Neural progenitor cell (in vitro differentiated cells): ENCODE data around the gene PLA2G2F. TPM values are rescaled to one million over a fixed set of nuclear protein-coding genes. Genes with fewer than 3 reads are reported as not detected.

Experiments used
- DNase-seq: peaks from one replicate; pipeline ENCODE4 v3.0.0-alpha.2; 2016; ENCODE audit warnings: low spot score
- H2AFZ ChIP-seq: fragments of 200-600 bp; sonication (generic); replicated peaks from 2 replicates; pipeline ENCODE4 v1.6.1; 2016; ENCODE audit warnings: antibody characterized with exemption
- H3F3A ChIP-seq: fragments of 200-600 bp; sonication (generic); 2 replicates; pipeline ENCODE4 v1.6.1; 2016; ENCODE audit warnings: antibody characterized with exemption, low read depth
- H3K27ac ChIP-seq: fragments of 200-600 bp; sonication (generic); 2 replicates; pipeline ENCODE4 v1.5.1; 2016; ENCODE audit warnings: mild to moderate bottlenecking
- H3K27me3 ChIP-seq: fragments of 200-600 bp; sonication (generic); 2 replicates; pipeline ENCODE4 v1.6.1; 2016; ENCODE audit warnings: mild to moderate bottlenecking, moderate library complexity
- H3K36me3 ChIP-seq: fragments of 200-600 bp; sonication (generic); 2 replicates; pipeline ENCODE4 v1.5.1; 2016
- H3K4me1 ChIP-seq: fragments of 200-600 bp; sonication (generic); 2 replicates; pipeline ENCODE4 v1.6.1; 2016; ENCODE audit warnings: mixed run types
- H3K4me2 ChIP-seq: fragments of 200-600 bp; sonication (generic); 2 replicates; pipeline ENCODE4 v1.6.1; 2016
- H3K4me3 ChIP-seq: fragments of 200-600 bp; sonication (generic); 2 replicates; pipeline ENCODE4 v1.5.1; 2016
- H3K79me2 ChIP-seq: fragments of 200-600 bp; sonication (generic); 2 replicates; pipeline ENCODE4 v1.6.1; 2016; ENCODE audit warnings: low read depth
- H3K9ac ChIP-seq: fragments of 200-600 bp; sonication (generic); 2 replicates; pipeline ENCODE4 v1.6.1; 2016
- H3K9me3 ChIP-seq: fragments of 200-600 bp; sonication (generic); 2 replicates; pipeline ENCODE4 v1.5.1; 2016; ENCODE audit warnings: low read depth
- H4K20me1 ChIP-seq: fragments of 200-600 bp; sonication (generic); 2 replicates; pipeline ENCODE4 v1.6.1; 2016; ENCODE audit warnings: low read depth
- H3K27ac Mint-ChIP-seq: 3 replicates; pipeline ENCODE4 v1.8.0; 2021; ENCODE audit warnings: mixed read lengths
- H3K27me3 Mint-ChIP-seq: 2 replicates; pipeline ENCODE4 v1.8.0; 2022; ENCODE audit warnings: low read depth, mild to moderate bottlenecking, inconsistent platforms, moderate library complexity, mixed read lengths; ENCODE audit not compliant: insufficient read depth
- H3K36me3 Mint-ChIP-seq: 3 replicates; pipeline ENCODE4 v1.8.0; 2021; ENCODE audit warnings: mixed read lengths
- H3K4me1 Mint-ChIP-seq: 3 replicates; pipeline ENCODE4 v1.8.0; 2021; ENCODE audit warnings: mixed read lengths
- H3K4me3 Mint-ChIP-seq: 3 replicates; pipeline ENCODE4 v1.8.0; 2021; ENCODE audit warnings: mild to moderate bottlenecking, moderate library complexity, mixed read lengths
- H3K9me3 Mint-ChIP-seq: 3 replicates; pipeline ENCODE4 v1.8.0; 2020; ENCODE audit warnings: mixed read lengths
- CTCF ChIP-seq: fragments of 200-600 bp; sonication (generic); IDR thresholded peaks from 2 replicates; pipeline ENCODE4 v1.5.1; 2017; ENCODE audit warnings: antibody characterized with exemption, mild to moderate bottlenecking
- EZH2 ChIP-seq: fragments of 200-600 bp; sonication (generic); IDR thresholded peaks from 2 replicates; pipeline ENCODE4 v1.6.1; 2017; ENCODE audit warnings: antibody characterized with exemption, mild to moderate bottlenecking, moderate library complexity
- EZH2phosphoT487 ChIP-seq: fragments of 200-600 bp; sonication (generic); IDR thresholded peaks from 2 replicates; pipeline ENCODE4 v1.6.1; 2017; ENCODE audit warnings: antibody characterized with exemption
- total RNA-seq: library from RNA; depleted of rRNA; stranded (reverse); fragments of >200 nt; gene quantifications from 2 replicates; pipeline ENCODE4 v1.2.3, GENCODE V29; 2015; ENCODE audit warnings: low replicate concordance

Gene PLA2G2F
- total RNA-seq, 1 donor from 2014 or later, result not detected

GRCh38 chr1:20136249-20136648 lies 2.9 kb upstream of the PLA2G2F start:
- H3K9me3 Mint-ChIP-seq, result no peaks in the 10 kb centered on the region
- Histone ChIP-seq H3K9me3 (no peaks in the 10 kb centered on the region), H3K27ac (no peak overlapping the region), H3K36me3 (no peaks in the 10 kb centered on the region), H3K4me2 (no peak overlapping the region), H3K27me3 (no peaks in the 10 kb centered on the region), H4K20me1 (no peaks in the 10 kb centered on the region), H3K4me1 (no peaks in the 10 kb centered on the region), H3F3A (no peaks in the 10 kb centered on the region), H3K9ac (no peak overlapping the region), H3K79me2 (no peaks in the 10 kb centered on the region), H3K4me3 (no peak overlapping the region), H2AFZ (no peak overlapping the region)
- DNase-seq, result no peak
- TF ChIP-seq EZH2phosphoT487 (no peak), EZH2 (no peak), CTCF (no peak)
- H3K4me3 Mint-ChIP-seq, result no peak overlapping the region
- H3K27ac Mint-ChIP-seq, result no peak overlapping the region
- no peaks in the 10 kb centered on the region for H3K4me1 Mint-ChIP-seq
- H3K36me3 Mint-ChIP-seq, result no peaks in the 10 kb centered on the region
- peaks cover 4% of the 10 kb centered on the region for H3K27me3 Mint-ChIP-seq

GRCh38 chr1:20137055-20137454 lies 2.1 kb upstream of the PLA2G2F start:
- H3K79me2 ChIP-seq, result no peaks in the 10 kb centered on the region
- Mint-ChIP-seq H3K27ac (no peak overlapping the region), H3K4me1 (no peaks in the 10 kb centered on the region), H3K9me3 (no peaks in the 10 kb centered on the region), H3K4me3 (no peak overlapping the region), H3K36me3 (no peaks in the 10 kb centered on the region), H3K27me3 (peaks cover 5% of the 10 kb centered on the region)
- no peaks in the 10 kb centered on the region for H4K20me1 ChIP-seq
- H3K27ac ChIP-seq, result no peak overlapping the region
- H3K4me2 ChIP-seq, result no peak overlapping the region
- H3F3A ChIP-seq, result no peaks in the 10 kb centered on the region
- H3K9me3 ChIP-seq, result no peaks in the 10 kb centered on the region
- H3K9ac ChIP-seq, result no peak overlapping the region
- TF ChIP-seq EZH2phosphoT487 (no peak), EZH2 (no peak), CTCF (no peak)
- no peaks in the 10 kb centered on the region for H3K36me3 ChIP-seq
- H3K4me3 ChIP-seq, result no peak overlapping the region
- no peak for DNase-seq
- H3K4me1 ChIP-seq, result no peaks in the 10 kb centered on the region
- H2AFZ ChIP-seq, result no peak overlapping the region
- H3K27me3 ChIP-seq, result no peaks in the 10 kb centered on the region

- H3K79me2 ChIP-seq, result no peaks in the 10 kb centered on the region
- TF ChIP-seq EZH2phosphoT487, result no peak
- TF ChIP-seq EZH2, result no peak
- TF ChIP-seq CTCF, result no peak
- no peak overlapping the region for H3K9ac ChIP-seq
- H3K36me3 ChIP-seq, result no peaks in the 10 kb centered on the region
- H3K4me1 ChIP-seq, result no peaks in the 10 kb centered on the region
- no peak overlapping the region for H2AFZ ChIP-seq
- no peaks in the 10 kb centered on the region for H4K20me1 ChIP-seq
- Mint-ChIP-seq H3K27me3 (peaks cover 5% of the 10 kb centered on the region), H3K4me3 (no peak overlapping the region), H3K9me3 (no peaks in the 10 kb centered on the region), H3K4me1 (no peaks in the 10 kb centered on the region), H3K27ac (no peak overlapping the region), H3K36me3 (no peaks in the 10 kb centered on the region)
- no peaks in the 10 kb centered on the region for H3K9me3 ChIP-seq
- no peak overlapping the region for H3K4me3 ChIP-seq
- no peak for DNase-seq
- no peaks in the 10 kb centered on the region for H3K27me3 ChIP-seq
- no peak overlapping the region for H3K27ac ChIP-seq
- no peak overlapping the region for H3K4me2 ChIP-seq
- H3F3A ChIP-seq, result no peaks in the 10 kb centered on the region
Observed at GRCh38 chr1:20137604-20138003, 1.5 kb upstream of the PLA2G2F start.
